GM23338 (cell line): ENCODE results near the gene DBH.

Source experiments
- CTCF ChIP-seq, 2 experiments: fragments of 200-600 bp in 1 of 2; sonication (generic) in 1 of 2; conservative IDR thresholded peaks; 2 replicates each; pipeline versions ENCODE4 v1.5.1 to v1.6.1; 2016 to 2017; ENCODE audit warnings: antibody characterized with exemption in 2 of 2, low read depth in 2 of 2, mild to moderate bottlenecking in 2 of 2, moderate library complexity in 1 of 2
- ETS1 ChIP-seq: IDR thresholded peaks from 2 replicates; pipeline ENCODE4 v1.6.1; 2016; ENCODE audit warnings: antibody characterized with exemption
- EZH2 ChIP-seq: fragments of 200-600 bp; sonication (generic); IDR thresholded peaks from one replicate; pipeline ENCODE4 v1.8.0; 2017; ENCODE audit warnings: antibody characterized with exemption, mild to moderate bottlenecking, low read depth; ENCODE audit not compliant: unreplicated experiment

GRCh38 chr9:133638076-133638475 is 1.9 kb downstream of the DBH start:
- TF ChIP-seq CTCF (conservative IDR thresholded peaks at IDR 0.05; ENCODE audit: low read depth in 2 of 2) (no peak), EZH2 (no peak), ETS1 (no peak)
